Measurements from ENCODE around the gene PIR.

Gene PIR

GRCh38 chrX:15376956-15377355 is 116.2 kb downstream of the PIR start:
- Histone ChIP-seq H3K4me3 (ENCODE audit: low read depth, low read length) (no peak overlapping the region), H3K9me3 (no peaks in the 10 kb centered on the region), H3K27me3 (no peaks in the 10 kb centered on the region), H3K4me1 (no peaks in the 10 kb centered on the region), H3K36me3 (no peaks in the 10 kb centered on the region)
- no peak for TF ChIP-seq CTCF (IDR thresholded peaks at IDR 0.05; ENCODE audit: low read depth, low read length)
- DNase-seq, result no peak

- no peaks in the 10 kb centered on the region for H3K27me3 ChIP-seq
- no peak for TF ChIP-seq CTCF (IDR thresholded peaks at IDR 0.05; ENCODE audit: low read depth, low read length)
- no peak for DNase-seq
These were observed 119.2 kb downstream of the PIR start for GRCh38 chrX:15373976-15374375.

GRCh38 chrX:15366506-15367352 is 126.4 kb downstream of the PIR start:
- Histone ChIP-seq H3K4me3 (ENCODE audit: low read depth, low read length) (no peak overlapping the region), H3K27me3 (no peaks in the 10 kb centered on the region), H3K36me3 (no peaks in the 10 kb centered on the region), H3K4me1 (no peaks in the 10 kb centered on the region), H3K9me3 (no peaks in the 10 kb centered on the region)
- TF ChIP-seq CTCF (IDR thresholded peaks at IDR 0.05; ENCODE audit: low read depth, low read length), result no peak
- DNase-seq, result no peak

More at GRCh38 chrX:15373976-15374375, 119.2 kb downstream of the PIR start:
- H3K9me3 ChIP-seq, result no peaks in the 10 kb centered on the region
- H3K4me3 ChIP-seq (ENCODE audit: low read depth, low read length), result no peak overlapping the region
- H3K36me3 ChIP-seq, result no peaks in the 10 kb centered on the region
- no peaks in the 10 kb centered on the region for H3K4me1 ChIP-seq

GRCh38 chrX:15359701-15360100 is 133.4 kb downstream of the PIR start:
- TF ChIP-seq CTCF (IDR thresholded peaks at IDR 0.05; ENCODE audit: low read depth, low read length), result no peak
- no peaks in the 10 kb centered on the region for H3K27me3 ChIP-seq
- H3K9me3 ChIP-seq, result no peaks in the 10 kb centered on the region

GRCh38 chrX:15358533-15358932 is 134.6 kb downstream of the PIR start:
- no peaks in the 10 kb centered on the region for H3K4me1 ChIP-seq
- no peak overlapping the region for H3K4me3 ChIP-seq (ENCODE audit: low read depth, low read length)
- no peak for DNase-seq

More at GRCh38 chrX:15359701-15360100, 133.4 kb downstream of the PIR start:
- H3K4me3 ChIP-seq (ENCODE audit: low read depth, low read length), result no peak overlapping the region
- DNase-seq, result no peak
- H3K4me1 ChIP-seq, result no peaks in the 10 kb centered on the region
- no peaks in the 10 kb centered on the region for H3K36me3 ChIP-seq

More at GRCh38 chrX:15358533-15358932, 134.6 kb downstream of the PIR start:
- no peaks in the 10 kb centered on the region for H3K9me3 ChIP-seq
- TF ChIP-seq CTCF (IDR thresholded peaks at IDR 0.05; ENCODE audit: low read depth, low read length), result no peak
- H3K27me3 ChIP-seq, result no peaks in the 10 kb centered on the region
- H3K36me3 ChIP-seq, result no peaks in the 10 kb centered on the region

Data from BE2C (cell line).